Liver (tissue), 9 donors: ENCODE measurements around the gene CXorf65. TPM values are rescaled to one million over a fixed set of nuclear protein-coding genes. Genes with fewer than 3 reads are reported as not detected.

Experiments used
- DNase-seq: peaks from one replicate; pipeline ENCODE4 v3.0.0-alpha.2; 2017; ENCODE audit warnings: low spot score
- H3K27ac ChIP-seq, 2 donors: one replicate each; pipeline ENCODE4 v1.7.0; 2013; ENCODE audit warnings: inconsistent platforms in 2 of 2, low read length in 2 of 2, control low read depth in 1 of 2, low read depth in 1 of 2, mild to moderate bottlenecking in 1 of 2
- H3K27me3 ChIP-seq, 4 donors: one replicate each; pipeline versions ENCODE4 v1.6.1 to v1.7.0; 2013; ENCODE audit warnings: low read length in 3 of 4, inconsistent platforms in 1 of 4, mild to moderate bottlenecking in 1 of 4, moderate library complexity in 1 of 4; ENCODE audit not compliant: control insufficient read depth in 4 of 4, insufficient read depth in 4 of 4
- H3K36me3 ChIP-seq, 4 donors: one replicate each; pipeline versions ENCODE4 v1.6.1 to v1.7.0; 2013; ENCODE audit warnings: low read length in 3 of 4, mild to moderate bottlenecking in 3 of 4, low read depth in 1 of 4, moderate library complexity in 1 of 4; ENCODE audit not compliant: control insufficient read depth in 4 of 4, insufficient read depth in 3 of 4
- H3K4me1 ChIP-seq, 4 donors: one replicate each; pipeline versions ENCODE4 v1.6.1 to v1.7.0; 2013; ENCODE audit warnings: low read length in 3 of 4, mild to moderate bottlenecking in 3 of 4, moderate library complexity in 1 of 4; ENCODE audit not compliant: control insufficient read depth in 4 of 4, insufficient read depth in 4 of 4
- H3K4me3 ChIP-seq, 3 donors: one replicate each; pipeline versions ENCODE4 v1.6.1 to v1.7.0; 2013; ENCODE audit warnings: low read length in 3 of 3, control low read depth in 1 of 3, low read depth in 1 of 3, mild to moderate bottlenecking in 1 of 3
- H3K9ac ChIP-seq, 2 donors: one replicate each; pipeline ENCODE4 v1.7.0; 2013; ENCODE audit warnings: low read length in 2 of 2, mild to moderate bottlenecking in 2 of 2, moderate library complexity in 2 of 2, control low read depth in 1 of 2, low read depth in 1 of 2
- H3K9me3 ChIP-seq, 4 donors: one replicate each; pipeline versions ENCODE4 v1.6.1 to v1.7.0; 2013; ENCODE audit warnings: low read length in 3 of 4; ENCODE audit not compliant: control insufficient read depth in 4 of 4
- EGR1 ChIP-seq, 2 donors: IDR thresholded peaks; 2 replicates each; pipeline ENCODE4 v1.6.1; 2016 to 2018; ENCODE audit warnings: antibody characterized with exemption in 2 of 2, low read depth in 2 of 2
- FOXA2 ChIP-seq: IDR thresholded peaks from 2 replicates; pipeline ENCODE4 v1.6.1; 2016; ENCODE audit warnings: antibody characterized with exemption
- GABPA ChIP-seq, 2 donors: IDR thresholded peaks in 1 of 2; conservative IDR thresholded peaks in 1 of 2; 2 replicates each; pipeline ENCODE4 v1.6.1; 2016; ENCODE audit warnings: antibody characterized with exemption in 2 of 2, mild to moderate bottlenecking in 1 of 2, moderate library complexity in 1 of 2
- HNF4A ChIP-seq, 2 donors: conservative IDR thresholded peaks; 2 replicates each; pipeline ENCODE4 v1.6.1; 2016; ENCODE audit warnings: antibody characterized with exemption in 2 of 2, mild to moderate bottlenecking in 2 of 2
- HNF4G ChIP-seq: IDR thresholded peaks from 2 replicates; pipeline ENCODE4 v1.6.1; 2016; ENCODE audit warnings: antibody characterized with exemption
- JUND ChIP-seq, 2 donors: IDR thresholded peaks; 2 replicates each; pipeline ENCODE4 v1.6.1; 2016; ENCODE audit warnings: antibody characterized with exemption in 2 of 2
- NR2F2 ChIP-seq: IDR thresholded peaks from 2 replicates; pipeline ENCODE4 v1.6.1; 2016; ENCODE audit warnings: antibody characterized with exemption
- RAD21 ChIP-seq, 2 donors: IDR thresholded peaks; 2 replicates each; pipeline ENCODE4 v1.6.1; 2016; ENCODE audit warnings: antibody characterized with exemption in 2 of 2, mild to moderate bottlenecking in 2 of 2
- RXRA ChIP-seq, 2 donors: IDR thresholded peaks; 2 replicates each; pipeline ENCODE4 v1.6.1; 2017 to 2018; ENCODE audit warnings: antibody characterized with exemption in 2 of 2, mild to moderate bottlenecking in 1 of 2
- SP1 ChIP-seq: IDR thresholded peaks from 2 replicates; pipeline ENCODE4 v1.6.1; 2018; ENCODE audit warnings: antibody characterized with exemption, mild to moderate bottlenecking
- TAF1 ChIP-seq: conservative IDR thresholded peaks from 2 replicates; pipeline ENCODE4 v1.6.1; 2016; ENCODE audit warnings: antibody characterized with exemption, mild to moderate bottlenecking
- YY1 ChIP-seq: IDR thresholded peaks from 2 replicates; pipeline ENCODE4 v1.6.1; 2016; ENCODE audit warnings: antibody characterized with exemption, mild to moderate bottlenecking
- WGBS: extraction: QIAGEN DNeasy Blood & Tissue Kit; methylation state at CpG from one replicate; pipeline ENCODE4 v1.1.7; 2013; 5-methylcytosine and 5-hydroxymethylcytosine counted together
- polyA plus RNA-seq, 2 donors: library from polyadenylated mRNA; stranded (reverse) in 1 of 2; unstranded in 1 of 2; fragments of 200-250 nt in 1 of 2; fragments of >200 nt in 1 of 2; fragmentation: Nextera tagmentation in 1 of 2; extraction: Ambion mirVana in 1 of 2; gene quantifications; one replicate each; pipeline versions ENCODE4 v1.2.1 to v1.2.3, GENCODE V29; 2013 to 2015
- total RNA-seq, 2 donors: library from RNA; depleted of rRNA; stranded (reverse); fragments of >200 nt; gene quantifications; one replicate each; pipeline ENCODE4 v1.2.3, GENCODE V29; 2014
- TF ChIP-seq, protein P1 (sequence below): IDR thresholded peaks from 2 replicates; pipeline ENCODE4 v1.6.1; 2016; ENCODE audit warnings: antibody characterized with exemption
- TF ChIP-seq, protein P2 (sequence below): IDR thresholded peaks from 2 replicates; pipeline ENCODE4 v1.6.1; 2016; ENCODE audit warnings: antibody characterized with exemption, mild to moderate bottlenecking
- TF ChIP-seq, protein P3 (sequence below): IDR thresholded peaks from 2 replicates; pipeline ENCODE4 v1.6.1; 2016; ENCODE audit warnings: antibody characterized with exemption
- TF ChIP-seq, protein P4 (sequence below): fragments of 150-350 bp; IDR thresholded peaks from 2 replicates; pipeline ENCODE4 v1.5.1; 2017; ENCODE audit warnings: improper control_type of control experiment, low read depth, low read length; ENCODE audit not compliant: missing input control
- TF ChIP-seq, protein P5 (sequence below): IDR thresholded peaks from 2 replicates; pipeline ENCODE4 v1.6.1; 2016; ENCODE audit warnings: antibody characterized with exemption
- donor health status: healthy.
- donor health status: healthy.
- donor health status: healthy.
- donor health status: healthy.
- donor health status: healthy.

CXorf65 gene
- total and polyA plus RNA-seq, 4 donors, result not detected

DNA sequence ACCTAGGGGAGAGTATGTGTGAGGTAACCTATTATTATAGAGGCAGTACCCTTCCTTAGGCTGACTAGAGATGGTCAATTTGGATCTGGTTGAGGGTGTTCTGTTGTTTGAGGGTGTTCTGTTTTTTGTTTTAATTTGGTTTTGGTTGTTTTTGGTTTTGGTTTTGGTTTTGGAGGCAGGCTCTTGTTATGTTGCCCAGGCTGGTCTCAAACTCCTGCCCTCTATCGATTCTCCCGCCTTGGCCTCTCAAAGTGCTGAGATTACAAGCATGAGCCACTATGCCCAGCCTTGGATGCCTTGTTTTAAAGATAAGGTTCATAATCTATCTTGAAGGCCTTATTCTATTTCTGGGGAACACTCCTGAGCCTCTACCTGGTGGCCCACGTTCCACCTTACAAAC lies 912 bp downstream of the CXorf65 start:
- 81% methylated on average over 3 of the region's 3 CpGs for WGBS
- no peak overlapping the region for H3K9ac ChIP-seq
- no peaks in the 10 kb centered on the region for H3K4me1 ChIP-seq

DNA sequence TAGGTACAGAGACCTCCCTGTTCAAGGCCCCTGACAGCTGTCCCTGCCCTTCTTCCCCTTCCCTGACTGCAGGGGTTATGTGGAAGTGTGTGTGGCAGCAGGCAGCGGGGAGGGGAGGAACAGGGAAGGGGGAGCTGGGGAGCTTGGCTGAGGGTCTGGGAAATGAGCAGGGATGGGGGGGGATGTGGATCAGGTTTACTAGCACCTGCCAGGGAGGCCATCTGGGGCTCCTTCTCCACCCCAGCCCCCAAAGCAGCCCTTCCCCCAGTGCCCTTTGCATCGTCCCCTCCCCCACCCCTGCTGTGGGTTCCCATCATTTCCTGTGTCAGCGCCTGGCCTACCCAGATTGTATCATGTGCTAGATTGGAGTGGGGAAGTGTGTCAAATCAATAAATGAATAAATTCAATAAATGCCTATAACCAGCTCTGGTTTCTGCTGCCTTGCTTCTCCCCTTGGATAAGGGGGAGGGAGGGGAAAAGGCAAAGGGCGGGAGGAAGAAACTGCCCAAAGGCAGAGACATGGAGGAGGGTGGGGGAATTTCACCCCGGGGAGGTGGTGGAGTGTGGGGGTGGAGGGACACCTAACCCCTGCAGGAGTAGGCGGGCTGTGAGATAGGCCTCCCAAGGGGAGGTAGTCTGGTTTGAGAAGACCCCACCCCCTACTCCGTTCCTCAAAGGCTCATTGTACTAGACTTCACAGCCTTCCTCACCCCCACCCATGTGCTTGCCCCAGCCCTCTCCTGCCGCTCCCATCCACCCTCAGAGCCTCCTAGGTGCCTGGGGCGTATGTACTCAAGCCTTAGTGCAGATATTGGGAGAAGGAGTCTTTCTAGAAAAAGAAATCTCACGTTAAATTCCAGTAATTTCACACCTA lies 3.2 kb downstream of the CXorf65 start:
- Histone ChIP-seq H3K4me3 (no peak overlapping the region), H3K27me3 (no peaks in the 10 kb centered on the region), H3K4me1 (no peaks in the 10 kb centered on the region), H3K27ac (peak overlapping the region; percentile 25 to 47), H3K9me3 (no peaks in the 10 kb centered on the region), H3K36me3 (no peaks in the 10 kb centered on the region), H3K9ac (no peak overlapping the region)
- no peak for DNase-seq
- WGBS, result 42% methylated on average over 10 of the region's 10 CpGs
- no peak for TF ChIP-seq NR2F2
- no peak for TF ChIP-seq RXRA (IDR thresholded peaks at IDR 0.05)
- TF ChIP-seq, protein P1, sequence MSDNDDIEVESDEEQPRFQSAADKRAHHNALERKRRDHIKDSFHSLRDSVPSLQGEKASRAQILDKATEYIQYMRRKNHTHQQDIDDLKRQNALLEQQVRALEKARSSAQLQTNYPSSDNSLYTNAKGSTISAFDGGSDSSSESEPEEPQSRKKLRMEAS, result no peak
- no peak for TF ChIP-seq HNF4G
- no peak for TF ChIP-seq YY1
- TF ChIP-seq, protein P2, sequence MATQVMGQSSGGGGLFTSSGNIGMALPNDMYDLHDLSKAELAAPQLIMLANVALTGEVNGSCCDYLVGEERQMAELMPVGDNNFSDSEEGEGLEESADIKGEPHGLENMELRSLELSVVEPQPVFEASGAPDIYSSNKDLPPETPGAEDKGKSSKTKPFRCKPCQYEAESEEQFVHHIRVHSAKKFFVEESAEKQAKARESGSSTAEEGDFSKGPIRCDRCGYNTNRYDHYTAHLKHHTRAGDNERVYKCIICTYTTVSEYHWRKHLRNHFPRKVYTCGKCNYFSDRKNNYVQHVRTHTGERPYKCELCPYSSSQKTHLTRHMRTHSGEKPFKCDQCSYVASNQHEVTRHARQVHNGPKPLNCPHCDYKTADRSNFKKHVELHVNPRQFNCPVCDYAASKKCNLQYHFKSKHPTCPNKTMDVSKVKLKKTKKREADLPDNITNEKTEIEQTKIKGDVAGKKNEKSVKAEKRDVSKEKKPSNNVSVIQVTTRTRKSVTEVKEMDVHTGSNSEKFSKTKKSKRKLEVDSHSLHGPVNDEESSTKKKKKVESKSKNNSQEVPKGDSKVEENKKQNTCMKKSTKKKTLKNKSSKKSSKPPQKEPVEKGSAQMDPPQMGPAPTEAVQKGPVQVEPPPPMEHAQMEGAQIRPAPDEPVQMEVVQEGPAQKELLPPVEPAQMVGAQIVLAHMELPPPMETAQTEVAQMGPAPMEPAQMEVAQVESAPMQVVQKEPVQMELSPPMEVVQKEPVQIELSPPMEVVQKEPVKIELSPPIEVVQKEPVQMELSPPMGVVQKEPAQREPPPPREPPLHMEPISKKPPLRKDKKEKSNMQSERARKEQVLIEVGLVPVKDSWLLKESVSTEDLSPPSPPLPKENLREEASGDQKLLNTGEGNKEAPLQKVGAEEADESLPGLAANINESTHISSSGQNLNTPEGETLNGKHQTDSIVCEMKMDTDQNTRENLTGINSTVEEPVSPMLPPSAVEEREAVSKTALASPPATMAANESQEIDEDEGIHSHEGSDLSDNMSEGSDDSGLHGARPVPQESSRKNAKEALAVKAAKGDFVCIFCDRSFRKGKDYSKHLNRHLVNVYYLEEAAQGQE, result no peak
- TF ChIP-seq, protein P3, sequence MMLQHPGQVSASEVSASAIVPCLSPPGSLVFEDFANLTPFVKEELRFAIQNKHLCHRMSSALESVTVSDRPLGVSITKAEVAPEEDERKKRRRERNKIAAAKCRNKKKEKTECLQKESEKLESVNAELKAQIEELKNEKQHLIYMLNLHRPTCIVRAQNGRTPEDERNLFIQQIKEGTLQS, result no peak
- TF ChIP-seq FOXA2, result no peak
- TF ChIP-seq JUND (IDR thresholded peaks at IDR 0.05), result no peak

More for the DNA sequence above, 912 bp downstream of the CXorf65 start:
- no peak for DNase-seq
- TF ChIP-seq FOXA2, result no peak
- TF ChIP-seq HNF4A (conservative IDR thresholded peaks at IDR 0.05), result no peak
- TF ChIP-seq NR2F2, result no peak
- TF ChIP-seq, protein P2, result no peak
- TF ChIP-seq EGR1 (IDR thresholded peaks at IDR 0.05; ENCODE audit: low read depth in 2 of 2), result no peak
- no peak for TF ChIP-seq JUND (IDR thresholded peaks at IDR 0.05)
- no peak for TF ChIP-seq TAF1
- TF ChIP-seq YY1, result no peak
- no peak for TF ChIP-seq RAD21 (IDR thresholded peaks at IDR 0.05)
- TF ChIP-seq, protein P4, sequence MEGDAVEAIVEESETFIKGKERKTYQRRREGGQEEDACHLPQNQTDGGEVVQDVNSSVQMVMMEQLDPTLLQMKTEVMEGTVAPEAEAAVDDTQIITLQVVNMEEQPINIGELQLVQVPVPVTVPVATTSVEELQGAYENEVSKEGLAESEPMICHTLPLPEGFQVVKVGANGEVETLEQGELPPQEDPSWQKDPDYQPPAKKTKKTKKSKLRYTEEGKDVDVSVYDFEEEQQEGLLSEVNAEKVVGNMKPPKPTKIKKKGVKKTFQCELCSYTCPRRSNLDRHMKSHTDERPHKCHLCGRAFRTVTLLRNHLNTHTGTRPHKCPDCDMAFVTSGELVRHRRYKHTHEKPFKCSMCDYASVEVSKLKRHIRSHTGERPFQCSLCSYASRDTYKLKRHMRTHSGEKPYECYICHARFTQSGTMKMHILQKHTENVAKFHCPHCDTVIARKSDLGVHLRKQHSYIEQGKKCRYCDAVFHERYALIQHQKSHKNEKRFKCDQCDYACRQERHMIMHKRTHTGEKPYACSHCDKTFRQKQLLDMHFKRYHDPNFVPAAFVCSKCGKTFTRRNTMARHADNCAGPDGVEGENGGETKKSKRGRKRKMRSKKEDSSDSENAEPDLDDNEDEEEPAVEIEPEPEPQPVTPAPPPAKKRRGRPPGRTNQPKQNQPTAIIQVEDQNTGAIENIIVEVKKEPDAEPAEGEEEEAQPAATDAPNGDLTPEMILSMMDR, result no peak
- TF ChIP-seq HNF4G, result no peak
- TF ChIP-seq, protein P5, sequence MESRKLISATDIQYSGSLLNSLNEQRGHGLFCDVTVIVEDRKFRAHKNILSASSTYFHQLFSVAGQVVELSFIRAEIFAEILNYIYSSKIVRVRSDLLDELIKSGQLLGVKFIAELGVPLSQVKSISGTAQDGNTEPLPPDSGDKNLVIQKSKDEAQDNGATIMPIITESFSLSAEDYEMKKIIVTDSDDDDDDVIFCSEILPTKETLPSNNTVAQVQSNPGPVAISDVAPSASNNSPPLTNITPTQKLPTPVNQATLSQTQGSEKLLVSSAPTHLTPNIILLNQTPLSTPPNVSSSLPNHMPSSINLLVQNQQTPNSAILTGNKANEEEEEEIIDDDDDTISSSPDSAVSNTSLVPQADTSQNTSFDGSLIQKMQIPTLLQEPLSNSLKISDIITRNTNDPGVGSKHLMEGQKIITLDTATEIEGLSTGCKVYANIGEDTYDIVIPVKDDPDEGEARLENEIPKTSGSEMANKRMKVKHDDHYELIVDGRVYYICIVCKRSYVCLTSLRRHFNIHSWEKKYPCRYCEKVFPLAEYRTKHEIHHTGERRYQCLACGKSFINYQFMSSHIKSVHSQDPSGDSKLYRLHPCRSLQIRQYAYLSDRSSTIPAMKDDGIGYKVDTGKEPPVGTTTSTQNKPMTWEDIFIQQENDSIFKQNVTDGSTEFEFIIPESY, result no peak
- TF ChIP-seq GABPA (IDR thresholded peaks at IDR 0.05 in 1 of 2, conservative IDR thresholded peaks at IDR 0.05 in 1 of 2), result no peak
- TF ChIP-seq RXRA (IDR thresholded peaks at IDR 0.05), result no peak
- TF ChIP-seq SP1, result no peak
- Histone ChIP-seq H3K36me3 (no peaks in the 10 kb centered on the region), H3K4me3 (no peak overlapping the region), H3K9me3 (no peaks in the 10 kb centered on the region), H3K27me3 (no peaks in the 10 kb centered on the region), H3K27ac (no peak overlapping the region)
